8988T (cell line): Measurements from ENCODE around the gene SMIM15.

ENCODE experiments used
- DNase-seq: peaks from one replicate; pipeline ENCODE4 v3.0.0; 2011

The SMIM15 gene

GRCh38 chr5:61159070-61159469 is 3.2 kb downstream of the SMIM15 start:
- no peak for DNase-seq

- no peak for DNase-seq
These were observed 10.4 kb downstream of the SMIM15 start for GRCh38 chr5:61151893-61152292.

- no peak for DNase-seq
These were observed 13.8 kb downstream of the SMIM15 start for GRCh38 chr5:61148515-61148914.

GRCh38 chr5:61142811-61143210 is 19.5 kb downstream of the SMIM15 start:
- DNase-seq, result no peak

- no peak for DNase-seq
These were observed 19.9 kb downstream of the SMIM15 start for GRCh38 chr5:61142391-61142790.

- DNase-seq, result no peak
These were observed 20.5 kb downstream of the SMIM15 start for GRCh38 chr5:61141801-61142200.

- DNase-seq, result no peak
These were observed 22.3 kb downstream of the SMIM15 start for GRCh38 chr5:61139931-61140330.

GRCh38 chr5:61139094-61139873 is 23.0 kb downstream of the SMIM15 start:
- no peak for DNase-seq

- no peak for DNase-seq
These were observed 24.4 kb downstream of the SMIM15 start for GRCh38 chr5:61137835-61138234.

- no peak for DNase-seq
These were observed 29.7 kb downstream of the SMIM15 start for GRCh38 chr5:61132559-61132958.

GRCh38 chr5:61130289-61130688 is 32.0 kb downstream of the SMIM15 start:
- DNase-seq, result no peak

GRCh38 chr5:61123145-61123544 is 39.1 kb downstream of the SMIM15 start:
- no peak for DNase-seq

GRCh38 chr5:61120534-61120933 is 41.7 kb downstream of the SMIM15 start:
- DNase-seq, result no peak

- DNase-seq, result no peak
These were observed 43.2 kb downstream of the SMIM15 start for GRCh38 chr5:61119066-61119465.

GRCh38 chr5:61115968-61116367 is 46.3 kb downstream of the SMIM15 start:
- no peak for DNase-seq

- DNase-seq, result no peak
These were observed 47.8 kb downstream of the SMIM15 start for GRCh38 chr5:61114441-61114840.
